HUES64 (cell line): ENCODE results near the gene SPACA1.

Source experiments
- H3K27ac ChIP-seq: 2 replicates; pipeline ENCODE4 v1.7.0; 2013; ENCODE audit warnings: low read depth, low read length, inconsistent platforms
- H3K27me3 ChIP-seq: 2 replicates; pipeline ENCODE4 v1.6.1; 2013; ENCODE audit warnings: mild to moderate bottlenecking, low read length; ENCODE audit not compliant: insufficient read depth
- H3K36me3 ChIP-seq: 2 replicates; pipeline ENCODE4 v1.6.1; 2013; ENCODE audit warnings: mild to moderate bottlenecking, low read length; ENCODE audit not compliant: insufficient read depth
- H3K4me1 ChIP-seq: 2 replicates; pipeline ENCODE4 v1.6.1; 2013; ENCODE audit warnings: mild to moderate bottlenecking, low read length, moderate library complexity; ENCODE audit not compliant: insufficient read depth
- H3K4me3 ChIP-seq: 2 replicates; pipeline ENCODE4 v1.5.1; 2013; ENCODE audit warnings: mild to moderate bottlenecking, low read length, moderate library complexity
- H3K9ac ChIP-seq: 2 replicates; pipeline ENCODE4 v1.6.1; 2013; ENCODE audit warnings: mild to moderate bottlenecking, low read depth, low read length
- H3K9me3 ChIP-seq: 2 replicates; pipeline ENCODE4 v1.6.1; 2013; ENCODE audit warnings: low read depth, low read length; ENCODE audit not compliant: insufficient read depth
- WGBS: fragments of 150-250, 120-280 bp; methylation state at CpG from one replicate; pipeline ENCODE4 v1.1.7; 2013; ENCODE audit warnings: missing lambda C conversion rate; 5-methylcytosine and 5-hydroxymethylcytosine counted together

The SPACA1 gene

DNA sequence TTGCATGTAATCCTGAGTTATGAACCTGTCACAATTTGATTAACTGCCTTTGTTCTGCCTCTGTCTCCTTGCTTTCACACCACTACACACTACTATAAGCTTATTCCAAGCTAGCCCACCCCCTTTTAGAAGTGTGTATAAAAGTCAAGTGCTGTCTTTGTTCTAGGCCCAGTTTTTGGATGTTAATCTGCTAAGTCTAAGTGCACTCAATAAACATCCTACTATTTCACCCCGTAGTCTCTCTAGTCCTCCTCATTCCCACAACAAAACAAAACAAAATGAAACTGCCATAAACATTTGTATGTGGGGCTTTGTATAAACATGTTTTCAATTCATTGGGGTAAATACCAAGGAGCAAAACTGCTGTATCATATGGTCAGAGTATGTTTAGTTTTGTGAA is 16.1 kb upstream of the SPACA1 start:
- Histone ChIP-seq H3K9me3 (peaks cover 57% of the 10 kb centered on the region), H3K27ac (no peak overlapping the region), H3K4me1 (no peaks in the 10 kb centered on the region), H3K4me3 (no peak overlapping the region), H3K36me3 (no peaks in the 10 kb centered on the region), H3K27me3 (no peaks in the 10 kb centered on the region), H3K9ac (no peak overlapping the region)
- WGBS: 100% methylated on average over 1 of the region's 1 CpG

DNA sequence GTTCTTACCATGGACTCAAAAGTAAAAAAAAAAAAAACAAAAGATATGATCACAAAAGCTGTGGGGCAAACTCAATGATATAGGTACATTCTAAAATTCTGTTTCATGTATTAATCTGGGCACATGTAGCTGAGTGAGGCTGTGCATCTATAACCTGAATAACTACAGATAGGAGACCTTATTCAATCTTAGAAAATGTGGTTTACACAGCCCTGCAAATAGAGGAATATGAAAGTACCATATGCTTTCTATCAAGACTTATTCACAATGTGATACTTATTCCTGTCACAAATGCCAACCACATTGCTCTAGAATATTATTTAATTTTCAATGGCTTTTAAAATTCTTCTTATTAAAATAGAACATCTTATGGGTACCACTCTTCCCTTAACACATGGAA is 3.1 kb upstream of the SPACA1 start:
- Histone ChIP-seq H3K4me1 (peaks cover 12% of the 10 kb centered on the region; the same call in 1 of the 2 replicates), H3K27me3 (no peaks in the 10 kb centered on the region), H3K27ac (no peak overlapping the region), H3K9me3 (no peaks in the 10 kb centered on the region), H3K9ac (no peak overlapping the region), H3K4me3 (no peak overlapping the region), H3K36me3 (no peaks in the 10 kb centered on the region)

DNA sequence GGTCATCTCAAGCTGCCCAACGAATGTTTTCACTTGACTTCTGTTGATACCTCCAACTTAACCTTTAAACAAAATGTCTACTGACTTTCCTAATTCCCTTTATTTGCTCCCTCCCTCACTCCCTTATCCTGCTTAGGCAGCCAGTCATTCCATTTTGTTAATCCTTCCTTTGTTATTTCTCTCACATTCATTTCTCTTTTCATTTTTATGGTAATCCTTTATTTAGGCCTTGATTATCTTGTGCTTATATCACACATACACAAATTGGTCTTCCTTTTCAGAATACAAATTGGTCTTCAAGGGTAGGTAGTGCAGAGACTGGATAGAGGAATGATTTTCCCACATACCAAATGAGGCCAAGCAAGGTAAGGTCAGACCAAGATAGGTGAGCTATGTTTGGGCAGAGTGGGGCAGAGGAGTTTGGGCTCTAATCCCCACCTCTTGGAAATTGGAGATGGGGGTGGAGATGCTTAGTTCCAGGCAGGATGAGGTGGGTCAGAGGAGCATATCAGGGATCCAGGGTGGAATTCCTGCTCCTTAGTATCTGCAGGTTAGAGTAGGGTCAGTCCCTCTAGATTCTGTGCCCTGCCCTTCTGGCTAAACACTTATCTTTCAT is 2.0 kb upstream of the SPACA1 start:
- 74% methylated on average over 1 of the region's 1 CpG for WGBS
- Histone ChIP-seq H3K36me3 (no peaks in the 10 kb centered on the region), H3K27ac (peak overlapping the region; percentile 42; the same call in 1 of the 2 replicates), H3K9ac (no peak overlapping the region), H3K27me3 (no peaks in the 10 kb centered on the region), H3K4me3 (no peak overlapping the region), H3K4me1 (peaks cover 12% of the 10 kb centered on the region; the same call in 1 of the 2 replicates), H3K9me3 (no peaks in the 10 kb centered on the region)

DNA sequence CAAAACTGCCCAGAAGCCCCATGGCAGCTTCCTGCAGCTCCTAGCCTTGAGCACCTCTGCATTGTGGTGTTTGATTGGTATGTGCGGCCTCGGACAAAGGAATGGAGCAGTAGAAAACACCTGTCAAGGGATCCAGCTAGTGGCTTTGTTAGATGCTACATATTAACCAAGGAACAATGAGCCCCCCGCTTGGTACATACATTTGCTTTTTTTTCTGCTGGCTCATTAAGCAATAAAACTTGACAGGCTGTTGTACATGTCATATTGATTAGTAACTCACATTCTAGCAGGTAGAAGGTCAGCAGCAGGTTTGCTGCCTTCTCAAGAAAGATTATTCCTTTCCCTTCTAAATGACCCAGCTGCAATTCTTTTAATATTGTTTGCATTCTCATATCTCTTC is 937 bp downstream of the SPACA1 start:
- Histone ChIP-seq H3K9me3 (no peaks in the 10 kb centered on the region), H3K27ac (no peak overlapping the region), H3K4me1 (peaks cover 12% of the 10 kb centered on the region; the same call in 1 of the 2 replicates), H3K36me3 (no peaks in the 10 kb centered on the region), H3K27me3 (no peaks in the 10 kb centered on the region), H3K9ac (no peak overlapping the region), H3K4me3 (no peak overlapping the region)
- WGBS: 100% methylated on average over 3 of the region's 3 CpGs

DNA sequence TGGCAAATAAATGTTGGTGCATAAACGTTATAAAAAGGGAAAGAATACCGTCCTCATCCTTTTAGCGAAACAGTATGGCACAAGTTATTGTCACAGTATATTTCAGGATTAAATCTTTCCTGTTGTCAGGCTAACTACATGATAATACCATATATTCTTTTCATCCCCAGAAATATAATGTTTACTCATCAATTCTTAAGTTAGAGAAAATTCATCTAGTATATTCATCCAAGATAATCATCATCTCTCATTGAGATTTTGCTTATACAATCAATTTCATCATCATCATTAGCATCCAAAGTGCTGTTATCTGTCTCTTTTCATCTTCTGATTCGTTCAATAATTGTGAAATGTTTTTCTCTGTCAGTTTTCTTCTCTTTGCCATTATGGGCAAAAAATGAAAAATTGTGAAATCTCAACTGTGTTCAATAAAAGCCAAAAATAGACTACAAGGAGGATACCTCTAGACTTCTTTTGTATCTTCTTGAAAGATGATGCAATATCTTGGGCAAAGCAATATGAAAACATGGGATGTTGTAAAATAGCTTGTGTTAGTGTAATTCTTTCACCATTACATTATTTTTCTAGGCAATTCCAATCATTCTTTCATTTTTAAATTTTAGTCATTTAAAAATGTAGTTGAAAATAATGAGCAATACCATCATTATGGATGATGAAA is 2.6 kb downstream of the SPACA1 start:
- H3K27me3 ChIP-seq: no peaks in the 10 kb centered on the region
- no peak overlapping the region for H3K9ac ChIP-seq
- H3K36me3 ChIP-seq: no peaks in the 10 kb centered on the region
- H3K4me1 ChIP-seq: peaks cover 9% of the 10 kb centered on the region; the same call in 1 of the 2 replicates
- H3K4me3 ChIP-seq: no peak overlapping the region
- H3K27ac ChIP-seq: no peak overlapping the region
- no peaks in the 10 kb centered on the region for H3K9me3 ChIP-seq
- 95% methylated on average over 4 of the region's 4 CpGs for WGBS

DNA sequence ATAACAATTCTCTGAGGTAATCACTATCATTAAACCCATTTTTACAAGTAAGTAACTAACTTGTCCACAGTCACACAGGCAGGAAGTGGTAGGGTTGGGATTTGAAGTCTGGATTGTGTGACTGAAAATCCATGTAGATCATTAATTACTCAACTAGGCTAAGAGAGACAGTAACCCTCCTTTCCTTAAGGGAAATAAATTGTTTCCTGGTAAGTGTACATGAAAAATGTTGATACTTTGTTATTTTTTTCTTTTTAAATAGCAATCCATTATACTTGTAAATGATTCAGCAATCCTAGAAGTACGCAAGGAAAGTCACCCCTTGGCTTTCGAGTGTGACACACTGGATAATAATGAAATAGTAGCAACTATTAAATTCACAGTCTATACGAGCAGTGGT is 11.6 kb downstream of the SPACA1 start:
- H3K9me3 ChIP-seq: no peaks in the 10 kb centered on the region
- 100% methylated on average over 2 of the region's 3 CpGs for WGBS
- no peak overlapping the region for H3K9ac ChIP-seq
- no peaks in the 10 kb centered on the region for H3K36me3 ChIP-seq
- no peak overlapping the region for H3K27ac ChIP-seq
- no peaks in the 10 kb centered on the region for H3K27me3 ChIP-seq
- no peaks in the 10 kb centered on the region for H3K4me1 ChIP-seq
- no peak overlapping the region for H3K4me3 ChIP-seq

DNA sequence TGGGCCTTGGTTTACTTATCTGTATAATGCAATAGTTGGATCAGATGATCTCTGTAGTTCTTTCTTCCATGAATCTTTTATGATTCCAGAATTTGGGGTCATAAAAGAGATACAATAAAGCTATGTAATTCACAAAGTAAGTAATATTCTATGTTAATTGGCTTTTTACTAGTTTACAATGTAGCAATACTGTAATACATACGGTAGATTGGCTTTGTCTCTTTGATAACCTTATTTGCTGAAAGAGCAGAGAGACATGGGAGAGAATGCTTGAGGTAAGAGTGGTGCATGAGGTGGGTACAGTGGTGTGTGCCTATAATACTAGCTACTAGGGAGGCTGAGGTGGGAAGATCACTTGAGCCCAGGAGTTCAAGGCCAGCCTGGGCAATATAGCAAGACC is 14.7 kb downstream of the SPACA1 start:
- H3K27me3 ChIP-seq: no peaks in the 10 kb centered on the region
- H3K9ac ChIP-seq: no peak overlapping the region
- no peak overlapping the region for H3K4me3 ChIP-seq
- no peaks in the 10 kb centered on the region for H3K4me1 ChIP-seq
- no peak overlapping the region for H3K27ac ChIP-seq
- WGBS: 97% methylated on average over 1 of the region's 1 CpG
- H3K36me3 ChIP-seq: no peaks in the 10 kb centered on the region
- no peaks in the 10 kb centered on the region for H3K9me3 ChIP-seq

DNA sequence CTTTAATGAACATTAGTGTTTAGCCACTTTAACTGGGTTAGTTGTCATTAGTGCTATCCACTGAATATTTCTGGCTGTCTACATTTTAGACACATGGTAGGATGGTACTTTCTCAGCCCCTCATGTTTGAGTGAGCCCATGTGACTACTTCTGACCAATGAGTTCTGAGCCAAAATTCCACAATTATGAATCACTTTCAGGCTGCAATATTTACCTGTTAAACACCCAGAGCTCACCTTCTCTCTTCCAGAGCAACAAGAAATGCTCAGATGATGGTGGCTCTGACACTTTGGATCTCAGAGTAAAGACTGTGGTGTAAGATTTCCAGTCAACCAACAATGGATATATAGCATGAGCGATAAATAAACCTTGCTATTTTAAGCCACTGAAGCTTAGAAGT is 24.8 kb downstream of the SPACA1 start:
- Histone ChIP-seq H3K9ac (no peak overlapping the region), H3K4me1 (no peaks in the 10 kb centered on the region), H3K27ac (no peak overlapping the region), H3K36me3 (no peaks in the 10 kb centered on the region), H3K9me3 (no peaks in the 10 kb centered on the region), H3K4me3 (no peak overlapping the region), H3K27me3 (no peaks in the 10 kb centered on the region)
- WGBS: 100% methylated on average over 1 of the region's 1 CpG

DNA sequence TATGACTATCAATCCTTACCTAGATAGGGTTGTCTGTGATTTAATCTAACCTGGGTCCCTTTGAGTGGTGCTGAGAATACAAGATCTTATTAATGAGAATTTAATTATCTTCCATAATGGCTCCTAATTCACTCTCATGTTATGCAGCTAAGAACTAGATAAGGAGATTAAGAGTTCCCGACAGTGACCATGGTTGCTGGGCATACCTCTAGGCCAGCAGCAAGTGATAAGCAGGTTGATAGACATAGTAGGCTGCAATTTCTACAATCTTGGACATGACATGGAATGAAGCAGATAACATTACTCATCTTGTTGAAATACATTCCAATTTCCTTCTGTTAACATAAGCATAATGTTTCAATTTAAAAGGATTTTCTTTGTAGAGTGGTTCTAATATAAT is 27.1 kb downstream of the SPACA1 start:
- Histone ChIP-seq H3K4me1 (no peaks in the 10 kb centered on the region), H3K36me3 (no peaks in the 10 kb centered on the region), H3K9me3 (no peaks in the 10 kb centered on the region), H3K4me3 (no peak overlapping the region), H3K27me3 (no peaks in the 10 kb centered on the region), H3K27ac (no peak overlapping the region), H3K9ac (no peak overlapping the region)
- WGBS: 81% methylated on average over 1 of the region's 1 CpG

DNA sequence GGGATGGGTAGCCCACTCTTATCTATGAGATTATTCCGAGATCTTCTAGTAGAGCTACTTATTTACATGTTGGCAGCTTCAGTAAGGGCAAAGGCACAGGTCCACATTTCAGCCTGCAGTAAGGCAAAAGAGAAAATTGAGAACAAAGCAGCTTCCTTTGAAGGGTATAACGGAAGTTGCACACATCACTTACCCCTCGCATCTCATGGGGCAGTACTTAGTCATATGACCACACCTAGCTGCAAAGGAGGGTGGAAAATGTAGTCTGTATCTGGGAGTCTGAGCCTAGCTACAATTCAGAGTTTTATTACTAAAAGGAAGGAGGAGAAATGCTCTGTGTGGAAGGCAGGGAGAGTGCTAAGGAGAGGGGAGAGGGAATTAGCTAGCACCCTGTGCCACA is 29.7 kb downstream of the SPACA1 start:
- H3K27me3 ChIP-seq: no peaks in the 10 kb centered on the region
- WGBS: 96% methylated on average over 3 of the region's 3 CpGs

DNA sequence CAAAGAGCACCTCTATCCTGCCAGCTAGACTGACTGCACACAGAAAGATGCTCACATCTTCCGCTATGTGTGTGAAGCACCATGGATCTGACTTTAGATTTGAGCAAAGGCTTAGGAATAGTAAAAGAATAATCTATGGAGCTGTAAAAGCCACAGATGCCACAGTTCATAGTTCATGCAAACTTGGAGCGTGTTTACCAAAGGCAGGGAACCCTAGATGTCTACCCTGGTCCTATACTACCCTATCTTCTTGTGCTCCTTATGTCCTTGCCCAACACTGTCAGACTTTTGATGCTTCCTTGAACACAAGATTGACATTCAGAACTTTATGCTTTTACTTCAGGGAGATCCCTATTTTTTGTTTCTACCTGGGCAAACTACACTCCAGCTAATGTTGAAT is 39.2 kb downstream of the SPACA1 start:
- H3K27me3 ChIP-seq: no peaks in the 10 kb centered on the region
- H3K27ac ChIP-seq: no peak overlapping the region
- H3K9ac ChIP-seq: no peak overlapping the region
- peaks cover 28% of the 10 kb centered on the region for H3K4me1 ChIP-seq
- 98% methylated on average over 2 of the region's 2 CpGs for WGBS
- H3K36me3 ChIP-seq: no peaks in the 10 kb centered on the region
- H3K4me3 ChIP-seq: no peak overlapping the region
- no peaks in the 10 kb centered on the region for H3K9me3 ChIP-seq

More for the DNA sequence above, 29.7 kb downstream of the SPACA1 start:
- Histone ChIP-seq H3K36me3 (no peaks in the 10 kb centered on the region), H3K9me3 (no peaks in the 10 kb centered on the region), H3K27ac (no peak overlapping the region), H3K4me3 (no peak overlapping the region), H3K4me1 (no peaks in the 10 kb centered on the region), H3K9ac (no peak overlapping the region)
